Tibial nerve (tissue), 4 donors: ENCODE measurements around the gene RASEF. TPM values are rescaled to one million over a fixed set of nuclear protein-coding genes. Genes with fewer than 3 reads are reported as not detected.

Source experiments
- DNase-seq, 2 donors: peaks; one replicate each; pipeline ENCODE4 v3.0.0-alpha.2; 2019; ENCODE audit warnings: low spot score in 2 of 2
- H3K27ac ChIP-seq, 4 donors: fragments of 200-600 bp; sonication (generic) in 3 of 4; one replicate each; pipeline ENCODE4 v1.5.1; 2017 to 2019; ENCODE audit warnings: mild to moderate bottlenecking in 1 of 4
- H3K27me3 ChIP-seq, 2 donors: fragments of 200-600 bp; sonication (generic) in 1 of 2; one replicate each; pipeline versions ENCODE4 v1.5.1 to v1.6.0; 2017 to 2019
- H3K36me3 ChIP-seq, 3 donors: fragments of 200-600 bp; sonication (generic); one replicate each; pipeline ENCODE4 v1.5.1; 2018 to 2019
- H3K4me1 ChIP-seq, 4 donors: fragments of 200-600 bp; sonication (generic) in 3 of 4; one replicate each; pipeline ENCODE4 v1.5.1; 2017 to 2019
- H3K4me3 ChIP-seq, 4 donors: fragments of 200-600 bp; sonication (generic) in 3 of 4; one replicate each; pipeline ENCODE4 v1.5.1; 2017 to 2019; ENCODE audit warnings: mild to moderate bottlenecking in 1 of 4, moderate library complexity in 1 of 4
- H3K9me3 ChIP-seq, 4 donors: fragments of 200-600 bp; sonication (generic) in 3 of 4; one replicate each; pipeline ENCODE4 v1.5.1; 2017 to 2019
- CTCF ChIP-seq, 5 experiments: fragments of 200-600 bp in 3 of 5; fragments of 450-650 bp in 2 of 5; sonication (generic) in 3 of 5; IDR thresholded peaks; one replicate each; pipeline ENCODE4 v1.5.1; 2016 to 2019; ENCODE audit warnings: antibody characterized with exemption in 5 of 5, mild to moderate bottlenecking in 3 of 5, moderate library complexity in 2 of 5
- EP300 ChIP-seq, 2 donors: sonication (generic); formaldehyde crosslinking; IDR thresholded peaks; one replicate each; pipeline ENCODE4 v1.6.1; 2017; ENCODE audit warnings: antibody characterized with exemption in 2 of 2, mild to moderate bottlenecking in 1 of 2
- POLR2A ChIP-seq, 2 donors: fragments of 450-650 bp; IDR thresholded peaks; one replicate each; pipeline ENCODE4 v1.6.1; 2017; ENCODE audit warnings: antibody characterized with exemption in 2 of 2, mild to moderate bottlenecking in 2 of 2, moderate library complexity in 2 of 2
- WGBS, 2 donors: methylation state at CpG; one replicate each; pipeline ENCODE4 v1.1.5; 2018; 5-methylcytosine and 5-hydroxymethylcytosine counted together
- total RNA-seq, 4 donors: library from RNA; depleted of rRNA; stranded (reverse); fragments of >200 nt; gene quantifications; one replicate each; pipeline ENCODE4 v1.1.0, GENCODE V29; 2016

Gene RASEF
- total RNA-seq, 4 donors from 2014 or later, result 0.21 to 3.6 (median 1.4) TPM

- Histone ChIP-seq H3K4me3 (no peak overlapping the region), H3K27ac (no peak overlapping the region), H3K9me3 (no peaks in the 10 kb centered on the region), H3K27me3 (no peaks in the 10 kb centered on the region), H3K36me3 (no peaks in the 10 kb centered on the region), H3K4me1 (no peaks in the 10 kb centered on the region)
- DNase-seq, result no peak
- TF ChIP-seq POLR2A (IDR thresholded peaks at IDR 0.05) (no peak), CTCF (IDR thresholded peaks at IDR 0.05) (no peak), EP300 (IDR thresholded peaks at IDR 0.05) (no peak)
- 86 to 92% methylated on average over 5 of the region's 5 CpGs for WGBS, 2 donors
These were observed 23.6 kb downstream of the RASEF start for GRCh38 chr9:83039303-83039702.

- TF ChIP-seq POLR2A (IDR thresholded peaks at IDR 0.05) (no peak), CTCF (IDR thresholded peaks at IDR 0.05) (no peak), EP300 (IDR thresholded peaks at IDR 0.05) (no peak)
- H3K36me3 ChIP-seq, result no peaks in the 10 kb centered on the region
- H3K4me3 ChIP-seq, result no peak overlapping the region
- WGBS, 2 donors, result 64 to 78% methylated on average over 2 of the region's 2 CpGs
- H3K9me3 ChIP-seq, result no peaks in the 10 kb centered on the region
- no peaks in the 10 kb centered on the region for H3K27me3 ChIP-seq
- H3K4me1 ChIP-seq, result no peaks in the 10 kb centered on the region
- no peak overlapping the region for H3K27ac ChIP-seq
- no peak for DNase-seq
These were observed 26.9 kb downstream of the RASEF start for GRCh38 chr9:83036043-83036442.

GRCh38 chr9:83035143-83035542 lies 27.8 kb downstream of the RASEF start:
- Histone ChIP-seq H3K36me3 (no peaks in the 10 kb centered on the region), H3K9me3 (no peaks in the 10 kb centered on the region), H3K4me1 (no peaks in the 10 kb centered on the region), H3K4me3 (no peak overlapping the region), H3K27ac (no peak overlapping the region), H3K27me3 (no peaks in the 10 kb centered on the region)
- WGBS, 2 donors, result 79 to 86% methylated on average over 2 of the region's 2 CpGs
- no peak for DNase-seq
- TF ChIP-seq POLR2A (IDR thresholded peaks at IDR 0.05) (no peak), EP300 (IDR thresholded peaks at IDR 0.05) (no peak), CTCF (IDR thresholded peaks at IDR 0.05) (no peak)

GRCh38 chr9:83034587-83034986 lies 28.4 kb downstream of the RASEF start:
- no peak overlapping the region for H3K4me3 ChIP-seq
- no peaks in the 10 kb centered on the region for H3K36me3 ChIP-seq
- 55 to 71% methylated on average over 1 of the region's 1 CpG for WGBS, 2 donors
- TF ChIP-seq EP300 (IDR thresholded peaks at IDR 0.05) (no peak), POLR2A (IDR thresholded peaks at IDR 0.05) (no peak), CTCF (IDR thresholded peaks at IDR 0.05) (no peak)
- H3K4me1 ChIP-seq, result no peaks in the 10 kb centered on the region
- H3K27me3 ChIP-seq, result no peaks in the 10 kb centered on the region
- no peaks in the 10 kb centered on the region for H3K9me3 ChIP-seq
- DNase-seq, result no peak
- H3K27ac ChIP-seq, result no peak overlapping the region

GRCh38 chr9:83034026-83034425 lies 28.9 kb downstream of the RASEF start:
- H3K4me3 ChIP-seq, result no peak overlapping the region
- no peak for DNase-seq
- no peak overlapping the region for H3K27ac ChIP-seq
- TF ChIP-seq EP300 (IDR thresholded peaks at IDR 0.05) (no peak), POLR2A (IDR thresholded peaks at IDR 0.05) (no peak), CTCF (IDR thresholded peaks at IDR 0.05) (no peak)
- H3K9me3 ChIP-seq, result no peaks in the 10 kb centered on the region
- WGBS, 2 donors, result 50% methylated on average over 1 of the region's 1 CpG
- H3K36me3 ChIP-seq, result no peaks in the 10 kb centered on the region
- H3K4me1 ChIP-seq, result no peaks in the 10 kb centered on the region
- no peaks in the 10 kb centered on the region for H3K27me3 ChIP-seq
